Cerebellar nuclear complex (tissue), 1 donor: Measurements from ENCODE around the gene IRF2BP1.
"Not testable (repeated sequence)": the region's sequence is repeated elsewhere in the genome, so short reads cannot be mapped to it uniquely, and the experiment has no call there.

Source experiments
- DNase-seq, 2 experiments: peaks; one replicate each; lab custom pipeline; 2025; lab: John Stamatoyannopoulos, UW

IRF2BP1 gene

GRCh38 chr19:45881082-45881908, 4.6 kb downstream of the IRF2BP1 start:
- DNase-seq, result no peak

GRCh38 chr19:45879971-45880370, 6.0 kb downstream of the IRF2BP1 start:
- no peak for DNase-seq

- DNase-seq, result no peak
Measured at GRCh38 chr19:45879055-45879454, 6.9 kb downstream of the IRF2BP1 start.

GRCh38 chr19:45878043-45878794, 7.7 kb downstream of the IRF2BP1 start:
- no peak for DNase-seq

GRCh38 chr19:45876411-45877197, 9.3 kb downstream of the IRF2BP1 start:
- no peak for DNase-seq

GRCh38 chr19:45876161-45876410, 9.9 kb downstream of the IRF2BP1 start:
- DNase-seq, result no peak

- DNase-seq, result no peak
Measured at GRCh38 chr19:45874620-45874966, 11.3 kb downstream of the IRF2BP1 start.

GRCh38 chr19:45873219-45873772, 12.6 kb downstream of the IRF2BP1 start:
- no peak for DNase-seq

GRCh38 chr19:45872095-45872919, 13.6 kb downstream of the IRF2BP1 start:
- no peak for DNase-seq

- DNase-seq, result no peak
Measured at GRCh38 chr19:45870798-45871197, 15.1 kb downstream of the IRF2BP1 start.

- DNase-seq, result not testable (repeated sequence)
Measured at GRCh38 chr19:45867241-45867640, 18.7 kb downstream of the IRF2BP1 start.

- no peak for DNase-seq
Measured at GRCh38 chr19:45866400-45867176, 19.4 kb downstream of the IRF2BP1 start.

GRCh38 chr19:45865269-45865948, 20.5 kb downstream of the IRF2BP1 start:
- no peak for DNase-seq

- no peak for DNase-seq
Measured at GRCh38 chr19:45864629-45865082, 21.3 kb downstream of the IRF2BP1 start.

GRCh38 chr19:45863840-45864628, 21.9 kb downstream of the IRF2BP1 start, which contains the start of gene FOXA3:
Gene FOXA3 (plus strand): TSS chr19:45864326. CDS start chr19:45864457, 131 bp downstream.
- no peak for DNase-seq

GRCh38 chr19:45863335-45863839, 22.6 kb downstream of the IRF2BP1 start:
- DNase-seq, result no peak

GRCh38 chr19:45862564-45863334, 23.2 kb downstream of the IRF2BP1 start, which contains the start of gene SYMPK:
Gene SYMPK (minus strand): TSS chr19:45863147. CDS start chr19:45854495, 8,652 bp downstream.
- peak; percentile 94 to 96 for DNase-seq

- no peak for DNase-seq
Measured at GRCh38 chr19:45862271-45862563, 23.7 kb downstream of the IRF2BP1 start.
